Endothelial cell (in vitro differentiated cells): Measurements from ENCODE around the gene TMX1. TPM values are rescaled to one million over a fixed set of nuclear protein-coding genes. Genes with fewer than 3 reads are reported as not detected.

Source experiments
- DNase-seq: peaks from one replicate; pipeline ENCODE4 v3.0.0; 2021; ENCODE audit warnings: low spot score
- H3K27ac Mint-ChIP-seq: one replicate; pipeline ENCODE4 v1.8.0; 2021; ENCODE audit warnings: mixed read lengths, inconsistent platforms; ENCODE audit not compliant: unreplicated experiment
- H3K27me3 Mint-ChIP-seq: one replicate; pipeline ENCODE4 v1.8.0; 2021; ENCODE audit warnings: mild to moderate bottlenecking, moderate library complexity, mixed read lengths, inconsistent platforms; ENCODE audit not compliant: unreplicated experiment
- H3K36me3 Mint-ChIP-seq: one replicate; pipeline ENCODE4 v1.8.0; 2021; ENCODE audit warnings: mild to moderate bottlenecking, low read depth, mixed read lengths, inconsistent platforms; ENCODE audit not compliant: unreplicated experiment
- H3K4me1 Mint-ChIP-seq: one replicate; pipeline ENCODE4 v1.8.0; 2021; ENCODE audit warnings: mild to moderate bottlenecking, mixed read lengths, inconsistent platforms; ENCODE audit not compliant: unreplicated experiment
- H3K4me3 Mint-ChIP-seq: one replicate; pipeline ENCODE4 v1.8.0; 2021; ENCODE audit warnings: mild to moderate bottlenecking, mixed read lengths, inconsistent platforms; ENCODE audit not compliant: unreplicated experiment
- H3K9me3 Mint-ChIP-seq: one replicate; pipeline ENCODE4 v1.8.0; 2021; ENCODE audit warnings: mixed read lengths, inconsistent platforms; ENCODE audit not compliant: unreplicated experiment
- total RNA-seq: library from RNA; stranded (reverse); fragmentation: NEBNext Ultra II Directional; extraction: Animal tissue kit (Norgen Biotek cat#: 25700); gene quantifications from one replicate; pipeline ENCODE4 v1.2.1, GENCODE V29; 2021; ENCODE audit not compliant: unreplicated experiment
- TF ChIP-seq, protein P1 (sequence below): fragments of 200-600 bp; sonication (generic); IDR thresholded peaks from one replicate; pipeline ENCODE4 v1.5.0; 2021; ENCODE audit warnings: antibody characterized with exemption; ENCODE audit not compliant: unreplicated experiment

Gene TMX1
- total RNA-seq, 1 donor from 2014 or later: 17.4 TPM

DNA sequence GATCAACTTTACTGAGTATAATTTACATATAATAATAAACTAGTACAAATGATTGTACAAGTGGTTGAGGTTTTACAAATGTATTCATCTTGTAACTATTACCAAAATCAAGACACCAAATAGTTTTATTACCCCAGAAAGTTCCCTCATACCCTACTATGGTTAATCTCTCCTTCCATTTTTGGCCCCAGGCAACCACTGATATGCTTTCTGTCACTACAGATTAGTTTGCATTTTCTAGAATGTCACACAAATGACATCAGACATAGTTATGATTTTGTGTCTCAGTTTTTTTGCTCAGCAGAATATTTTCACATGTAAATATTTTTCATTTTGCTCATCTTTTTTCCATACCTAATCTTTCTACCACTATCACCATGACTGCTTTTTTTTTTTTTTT, 49.1 kb downstream of the TMX1 start:
- peaks cover 5% of the 10 kb centered on the region for H3K4me1 Mint-ChIP-seq
- H3K27ac Mint-ChIP-seq: no peak overlapping the region

DNA sequence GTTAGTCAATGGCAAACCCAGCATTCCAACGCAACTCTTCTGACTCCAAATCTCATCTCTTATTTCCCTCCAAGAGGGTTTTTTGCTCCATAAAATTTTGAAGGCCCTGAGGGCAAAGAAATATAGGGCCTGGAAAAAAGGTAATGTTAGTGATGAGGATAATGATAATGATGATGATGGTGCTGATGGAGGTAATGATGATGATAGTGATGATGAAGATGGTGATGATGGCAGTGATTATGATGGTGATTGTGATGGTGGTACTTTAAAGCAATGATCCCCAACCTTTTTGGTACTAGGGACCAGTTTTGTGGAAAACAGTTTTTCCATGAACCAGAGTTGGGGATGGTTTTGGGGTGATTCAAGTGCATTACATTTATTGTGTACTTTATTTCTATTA, 50.1 kb downstream of the TMX1 start:
- no peaks in the 10 kb centered on the region for H3K9me3 Mint-ChIP-seq
- TF ChIP-seq, protein P1, sequence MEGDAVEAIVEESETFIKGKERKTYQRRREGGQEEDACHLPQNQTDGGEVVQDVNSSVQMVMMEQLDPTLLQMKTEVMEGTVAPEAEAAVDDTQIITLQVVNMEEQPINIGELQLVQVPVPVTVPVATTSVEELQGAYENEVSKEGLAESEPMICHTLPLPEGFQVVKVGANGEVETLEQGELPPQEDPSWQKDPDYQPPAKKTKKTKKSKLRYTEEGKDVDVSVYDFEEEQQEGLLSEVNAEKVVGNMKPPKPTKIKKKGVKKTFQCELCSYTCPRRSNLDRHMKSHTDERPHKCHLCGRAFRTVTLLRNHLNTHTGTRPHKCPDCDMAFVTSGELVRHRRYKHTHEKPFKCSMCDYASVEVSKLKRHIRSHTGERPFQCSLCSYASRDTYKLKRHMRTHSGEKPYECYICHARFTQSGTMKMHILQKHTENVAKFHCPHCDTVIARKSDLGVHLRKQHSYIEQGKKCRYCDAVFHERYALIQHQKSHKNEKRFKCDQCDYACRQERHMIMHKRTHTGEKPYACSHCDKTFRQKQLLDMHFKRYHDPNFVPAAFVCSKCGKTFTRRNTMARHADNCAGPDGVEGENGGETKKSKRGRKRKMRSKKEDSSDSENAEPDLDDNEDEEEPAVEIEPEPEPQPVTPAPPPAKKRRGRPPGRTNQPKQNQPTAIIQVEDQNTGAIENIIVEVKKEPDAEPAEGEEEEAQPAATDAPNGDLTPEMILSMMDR: no peak
- H3K36me3 Mint-ChIP-seq: no peaks in the 10 kb centered on the region
- H3K4me3 Mint-ChIP-seq: no peak overlapping the region
- no peaks in the 10 kb centered on the region for H3K27me3 Mint-ChIP-seq
- no peak overlapping the region for H3K27ac Mint-ChIP-seq
- no peak for DNase-seq
- H3K4me1 Mint-ChIP-seq: peaks cover 1% of the 10 kb centered on the region

More for the DNA sequence above, 49.1 kb downstream of the TMX1 start:
- TF ChIP-seq, protein P1: no peak
- DNase-seq: no peak
- no peaks in the 10 kb centered on the region for H3K9me3 Mint-ChIP-seq
- no peak overlapping the region for H3K4me3 Mint-ChIP-seq
- H3K36me3 Mint-ChIP-seq: no peaks in the 10 kb centered on the region
- H3K27me3 Mint-ChIP-seq: no peaks in the 10 kb centered on the region

DNA sequence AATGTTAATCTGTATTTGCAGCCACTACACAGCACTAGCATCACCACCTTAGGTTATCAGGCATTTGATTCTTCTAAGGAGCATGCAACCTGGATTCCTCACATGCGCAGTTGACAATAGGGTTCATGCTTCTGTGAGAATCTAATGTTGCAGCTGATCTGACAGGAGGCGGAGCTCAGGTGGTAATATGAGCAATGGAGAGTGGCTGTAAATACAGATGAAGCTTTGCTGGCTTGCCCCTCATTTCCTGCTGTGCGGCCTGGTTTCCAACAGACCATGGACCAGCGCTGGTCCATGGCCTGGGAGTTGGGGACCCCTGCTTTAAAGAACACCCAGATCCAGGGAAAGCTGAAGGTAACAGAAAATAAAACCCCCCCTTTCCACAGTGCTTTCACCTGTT, 51.0 kb downstream of the TMX1 start:
- no peaks in the 10 kb centered on the region for H3K9me3 Mint-ChIP-seq
- TF ChIP-seq, protein P1: no peak
- DNase-seq: no peak
- no peak overlapping the region for H3K4me3 Mint-ChIP-seq
- no peaks in the 10 kb centered on the region for H3K36me3 Mint-ChIP-seq
- H3K4me1 Mint-ChIP-seq: no peaks in the 10 kb centered on the region
- H3K27ac Mint-ChIP-seq: no peak overlapping the region
- no peaks in the 10 kb centered on the region for H3K27me3 Mint-ChIP-seq

DNA sequence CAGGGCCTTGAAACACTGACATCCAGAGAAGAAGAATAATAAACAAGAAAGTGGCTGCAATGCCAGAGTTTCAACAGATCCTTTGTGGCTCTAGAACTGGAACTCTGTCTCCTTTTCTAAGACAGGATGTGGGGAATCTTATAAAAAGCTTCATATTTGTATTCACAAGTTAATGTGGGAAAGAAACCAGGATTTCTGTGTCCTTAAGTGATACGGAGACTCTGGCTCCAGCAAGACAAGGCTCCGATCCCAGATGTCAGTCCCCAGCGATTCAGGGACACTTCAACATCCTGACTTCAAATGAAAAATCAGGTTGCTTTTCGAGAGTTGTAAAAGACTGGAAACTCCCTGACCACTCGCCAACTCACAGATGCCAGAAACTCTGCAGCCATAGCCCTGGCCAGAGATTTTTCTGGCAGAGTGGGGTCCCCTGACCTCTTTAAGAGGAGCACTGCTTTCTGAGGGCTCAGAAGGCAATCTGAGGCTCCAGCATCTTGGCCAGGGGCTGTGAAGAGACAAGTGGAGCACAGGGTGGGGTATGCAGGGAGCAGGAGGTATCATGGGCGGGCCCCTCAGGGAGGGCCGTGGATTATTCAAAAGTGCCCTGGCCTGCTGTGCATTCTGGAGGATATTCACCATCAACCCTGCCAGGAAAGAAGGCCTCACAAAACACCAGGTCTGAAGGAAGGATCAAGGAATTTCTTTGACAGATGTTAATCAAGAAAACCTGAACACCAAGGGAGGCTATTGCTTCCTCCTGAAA, 53.3 kb downstream of the TMX1 start:
- H3K9me3 Mint-ChIP-seq: no peaks in the 10 kb centered on the region
- no peak overlapping the region for H3K27ac Mint-ChIP-seq
- H3K36me3 Mint-ChIP-seq: no peaks in the 10 kb centered on the region
- no peaks in the 10 kb centered on the region for H3K4me1 Mint-ChIP-seq
- no peak for DNase-seq
- no peaks in the 10 kb centered on the region for H3K27me3 Mint-ChIP-seq
- no peak overlapping the region for H3K4me3 Mint-ChIP-seq
- TF ChIP-seq, protein P1: no peak

DNA sequence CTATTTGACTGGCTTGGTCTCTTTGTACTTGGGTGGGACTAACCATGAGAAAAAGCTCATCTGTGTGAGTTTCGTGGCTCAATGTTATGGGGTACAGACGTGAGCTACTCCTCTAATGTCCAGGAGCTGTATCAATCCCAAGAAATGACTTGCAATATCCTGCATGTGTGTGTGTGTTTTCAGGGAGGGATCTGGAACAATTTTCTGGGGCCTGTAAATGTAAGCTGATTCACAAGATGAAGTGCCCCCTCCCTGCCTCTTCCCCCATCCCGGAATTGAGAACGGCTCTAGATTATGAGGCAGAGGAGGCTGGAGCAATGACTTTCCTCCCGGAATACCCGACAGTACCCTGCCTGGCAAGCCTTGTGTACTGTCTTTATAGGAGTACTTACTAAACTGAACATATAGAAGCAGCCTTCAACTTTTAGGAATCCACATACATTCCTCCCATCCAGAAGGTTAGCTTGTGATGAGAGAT, 53.9 kb downstream of the TMX1 start:
- Mint-ChIP-seq H3K27me3 (no peaks in the 10 kb centered on the region), H3K9me3 (no peaks in the 10 kb centered on the region), H3K4me1 (no peaks in the 10 kb centered on the region), H3K36me3 (no peaks in the 10 kb centered on the region), H3K4me3 (no peak overlapping the region), H3K27ac (no peak overlapping the region)
- TF ChIP-seq, protein P1: no peak
- DNase-seq: no peak
